K562 (cell line): ENCODE measurements around the gene PPIP5K2. TPM values are rescaled to one million over a fixed set of nuclear protein-coding genes. Genes with fewer than 3 reads are reported as not detected.

Experiments
- MAZ ChIP-seq, 2 experiments: fragments of 450-650 bp in 1 of 2; sonication (generic) in 1 of 2; formaldehyde crosslinking; IDR thresholded peaks in 1 of 2; conservative IDR thresholded peaks in 1 of 2; 2 replicates each; pipeline versions ENCODE4 v1.4.0 to v1.5.0; 2020; ENCODE audit warnings: mild to moderate bottlenecking in 1 of 2, missing genetic modification reagents in 1 of 2
- TAF15 ChIP-seq: fragments of 200-400 bp; formaldehyde crosslinking; IDR thresholded peaks from 2 replicates; pipeline ENCODE4 v1.6.1; 2017; ENCODE audit warnings: mild to moderate bottlenecking, low read depth, low read length, moderate library complexity
- ZNF318 ChIP-seq, 2 experiments: fragments of 450-650 bp; IDR thresholded peaks; 2 replicates each; pipeline ENCODE4 v1.6.1; 2016; ENCODE audit warnings: mild to moderate bottlenecking in 2 of 2, borderline replicate concordance in 1 of 2, low read depth in 1 of 2, moderate library complexity in 1 of 2
- polyA plus RNA-seq, 8 experiments: library from polyadenylated mRNA; depleted of rRNA in 4 of 8; stranded (reverse) in 5 of 8; unstranded in 3 of 8; fragments of >200 nt; fragmentation: Nextera tagmentation in 2 of 8; fragmentation: Illumina TruSeq in 1 of 8; extraction: Ambion mirVana in 2 of 8; extraction: Trizol in 1 of 8; gene quantifications; 2 replicates each; pipeline versions ENCODE4 v1.2.1 to v1.2.3, GENCODE V29; 2011 to 2014; ENCODE audit warnings: inconsistent platforms in 1 of 8, missing spikeins in 1 of 8
- total RNA-seq, 7 experiments: library from RNA; depleted of rRNA in 6 of 7; stranded (reverse); fragments of >200 nt in 6 of 7; fragmentation: Illumina TruSeq in 2 of 7; extraction: Trizol in 2 of 7; gene quantifications; 2 replicates each; pipeline versions ENCODE4 v1.2.1 to v1.2.3, GENCODE V29; 2011 to 2021; ENCODE audit warnings: low replicate concordance in 1 of 7
- TF ChIP-seq, protein P1 (sequence below): fragments of 450-650 bp; IDR thresholded peaks from 2 replicates; pipeline ENCODE4 v1.6.1; 2016; ENCODE audit warnings: low read depth
- TF ChIP-seq, protein P2 (sequence below): IDR thresholded peaks from 2 replicates; pipeline ENCODE4 v1.6.1; 2014; ENCODE audit warnings: antibody characterized with exemption

Gene PPIP5K2
- total and polyA plus RNA-seq, 9 of the 15 experiments (the other 6 are each of a cell fraction or from before 2014, with no cell fraction given) = 39.4 to 150 (median 99.1) TPM

- TF ChIP-seq, protein P1, sequence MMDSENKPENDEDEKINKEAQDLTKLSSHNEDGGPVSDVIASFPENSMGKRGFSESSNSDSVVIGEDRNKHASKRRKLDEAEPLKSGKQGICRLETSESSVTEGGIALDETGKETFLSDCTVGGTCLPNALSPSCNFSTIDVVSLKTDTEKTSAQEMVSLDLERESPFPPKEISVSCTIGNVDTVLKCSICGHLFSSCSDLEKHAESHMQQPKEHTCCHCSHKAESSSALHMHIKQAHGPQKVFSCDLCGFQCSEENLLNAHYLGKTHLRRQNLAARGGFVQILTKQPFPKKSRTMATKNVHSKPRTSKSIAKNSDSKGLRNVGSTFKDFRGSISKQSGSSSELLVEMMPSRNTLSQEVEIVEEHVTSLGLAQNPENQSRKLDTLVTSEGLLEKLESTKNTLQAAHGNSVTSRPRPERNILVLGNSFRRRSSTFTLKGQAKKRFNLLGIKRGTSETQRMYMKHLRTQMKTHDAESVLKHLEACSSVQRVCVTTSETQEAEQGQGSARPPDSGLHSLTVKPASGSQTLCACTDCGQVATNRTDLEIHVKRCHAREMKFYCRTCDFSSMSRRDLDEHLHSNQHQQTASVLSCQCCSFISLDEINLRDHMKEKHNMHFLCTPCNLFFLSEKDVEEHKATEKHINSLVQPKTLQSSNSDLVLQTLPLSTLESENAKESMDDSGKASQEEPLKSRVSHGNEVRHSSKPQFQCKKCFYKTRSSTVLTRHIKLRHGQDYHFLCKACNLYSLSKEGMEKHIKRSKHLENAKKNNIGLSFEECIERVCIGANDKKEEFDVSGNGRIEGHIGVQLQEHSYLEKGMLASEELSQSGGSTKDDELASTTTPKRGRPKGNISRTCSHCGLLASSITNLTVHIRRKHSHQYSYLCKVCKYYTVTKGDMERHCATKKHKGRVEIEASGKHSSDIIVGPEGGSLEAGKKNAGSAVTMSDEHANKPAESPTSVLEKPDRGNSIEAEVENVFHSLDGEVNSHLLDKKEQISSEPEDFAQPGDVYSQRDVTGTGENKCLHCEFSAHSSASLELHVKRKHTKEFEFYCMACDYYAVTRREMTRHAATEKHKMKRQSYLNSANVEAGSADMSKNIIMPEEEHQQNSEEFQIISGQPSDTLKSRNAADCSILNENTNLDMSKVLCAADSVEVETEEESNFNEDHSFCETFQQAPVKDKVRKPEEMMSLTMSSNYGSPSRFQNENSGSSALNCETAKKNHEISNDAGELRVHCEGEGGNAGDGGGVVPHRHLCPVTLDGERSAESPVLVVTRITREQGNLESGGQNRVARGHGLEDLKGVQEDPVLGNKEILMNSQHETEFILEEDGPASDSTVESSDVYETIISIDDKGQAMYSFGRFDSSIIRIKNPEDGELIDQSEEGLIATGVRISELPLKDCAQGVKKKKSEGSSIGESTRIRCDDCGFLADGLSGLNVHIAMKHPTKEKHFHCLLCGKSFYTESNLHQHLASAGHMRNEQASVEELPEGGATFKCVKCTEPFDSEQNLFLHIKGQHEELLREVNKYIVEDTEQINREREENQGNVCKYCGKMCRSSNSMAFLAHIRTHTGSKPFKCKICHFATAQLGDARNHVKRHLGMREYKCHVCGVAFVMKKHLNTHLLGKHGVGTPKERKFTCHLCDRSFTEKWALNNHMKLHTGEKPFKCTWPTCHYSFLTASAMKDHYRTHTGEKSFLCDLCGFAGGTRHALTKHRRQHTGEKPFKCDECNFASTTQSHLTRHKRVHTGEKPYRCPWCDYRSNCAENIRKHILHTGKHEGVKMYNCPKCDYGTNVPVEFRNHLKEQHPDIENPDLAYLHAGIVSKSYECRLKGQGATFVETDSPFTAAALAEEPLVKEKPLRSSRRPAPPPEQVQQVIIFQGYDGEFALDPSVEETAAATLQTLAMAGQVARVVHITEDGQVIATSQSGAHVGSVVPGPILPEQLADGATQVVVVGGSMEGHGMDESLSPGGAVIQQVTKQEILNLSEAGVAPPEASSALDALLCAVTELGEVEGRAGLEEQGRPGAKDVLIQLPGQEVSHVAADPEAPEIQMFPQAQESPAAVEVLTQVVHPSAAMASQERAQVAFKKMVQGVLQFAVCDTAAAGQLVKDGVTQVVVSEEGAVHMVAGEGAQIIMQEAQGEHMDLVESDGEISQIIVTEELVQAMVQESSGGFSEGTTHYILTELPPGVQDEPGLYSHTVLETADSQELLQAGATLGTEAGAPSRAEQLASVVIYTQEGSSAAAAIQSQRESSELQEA = no peak
- TF ChIP-seq TAF15 (no peak), MAZ (CRISPR knock-in tag; conservative IDR thresholded peaks at IDR 0.05 in 1 of 2, IDR thresholded peaks at IDR 0.05 in 1 of 2) (peak; percentile 71 to 78), ZNF318 (IDR thresholded peaks at IDR 0.05; ENCODE audit: borderline replicate concordance in 1 of 2, low read depth in 1 of 2) (0 out of 4 replicates have a peak, but pooled peaks of 1 of the 2 experiments have one; percentile 16)
- TF ChIP-seq, protein P2, sequence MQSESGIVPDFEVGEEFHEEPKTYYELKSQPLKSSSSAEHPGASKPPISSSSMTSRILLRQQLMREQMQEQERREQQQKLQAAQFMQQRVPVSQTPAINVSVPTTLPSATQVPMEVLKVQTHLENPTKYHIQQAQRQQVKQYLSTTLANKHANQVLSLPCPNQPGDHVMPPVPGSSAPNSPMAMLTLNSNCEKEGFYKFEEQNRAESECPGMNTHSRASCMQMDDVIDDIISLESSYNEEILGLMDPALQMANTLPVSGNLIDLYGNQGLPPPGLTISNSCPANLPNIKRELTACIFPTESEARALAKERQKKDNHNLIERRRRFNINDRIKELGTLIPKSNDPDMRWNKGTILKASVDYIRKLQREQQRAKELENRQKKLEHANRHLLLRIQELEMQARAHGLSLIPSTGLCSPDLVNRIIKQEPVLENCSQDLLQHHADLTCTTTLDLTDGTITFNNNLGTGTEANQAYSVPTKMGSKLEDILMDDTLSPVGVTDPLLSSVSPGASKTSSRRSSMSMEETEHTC = no peak
Observed at GRCh38 chr5:103119765-103120606, at the start of gene PPIP5K2, which contains the start of gene GIN1 (continued).
